Activated CD8-positive, alpha-beta T cell treated with anti-CD3 and anti-CD28 coated beads for 36 hours (primary cell): ENCODE results near the gene SSBP3. TPM values are rescaled to one million over a fixed set of nuclear protein-coding genes. Genes with fewer than 3 reads are reported as not detected.
A peak's percentile ranks its signal among the peaks of the same experiment; 100 is the strongest.
"Not testable (repeated sequence)": the region's sequence is repeated elsewhere in the genome, so short reads cannot be mapped to it uniquely, and the experiment has no call there.

ENCODE experiments used
- ATAC-seq: fragments of 200-7000 bp; cut with Tn5 transposase; one replicate; pipeline ENCODE4 v1.10.0; 2021; ENCODE audit warnings: mild to moderate bottlenecking, moderate library complexity
- CTCF ChIA-PET: fragments of 350-600 bp; sonication (Branson Sonifier 250); formaldehyde crosslinking; loops from one replicate; lab custom pipeline; 2021; ENCODE audit warnings: antibody characterized with exemption; lab: Charles Lee
- POLR2A ChIA-PET: fragments of 350-600 bp; sonication (Branson Sonifier 250); formaldehyde crosslinking; loops from one replicate; lab custom pipeline; 2021; ENCODE audit warnings: antibody characterized with exemption; lab: Charles Lee
- DNase-seq: peaks from one replicate; pipeline ENCODE4 v3.0.0-alpha.2; 2020
- H3K27ac Mint-ChIP-seq: one replicate; pipeline ENCODE4 v1.8.0; 2021; ENCODE audit warnings: mild to moderate bottlenecking, mixed read lengths
- H3K27me3 Mint-ChIP-seq: one replicate; pipeline ENCODE4 v1.8.0; 2021; ENCODE audit warnings: mixed read lengths
- H3K36me3 Mint-ChIP-seq: one replicate; pipeline ENCODE4 v1.8.0; 2021; ENCODE audit warnings: low read depth, mixed read lengths
- H3K4me1 Mint-ChIP-seq: one replicate; pipeline ENCODE4 v1.8.0; 2021; ENCODE audit warnings: low read depth, mixed read lengths
- H3K4me3 Mint-ChIP-seq: one replicate; pipeline ENCODE4 v1.8.0; 2021; ENCODE audit warnings: mild to moderate bottlenecking, moderate library complexity, mixed read lengths
- H3K9me3 Mint-ChIP-seq: one replicate; pipeline ENCODE4 v1.8.0; 2021; ENCODE audit warnings: mixed read lengths
- intact Hi-C: fragments of 100-400 bp; cut with micrococcal nuclease; formaldehyde crosslinking; loops from one replicate; pipeline ENCODE4 v1.10.0; 2022
- total RNA-seq, 2 experiments: library from RNA; stranded (reverse); gene quantifications; one replicate each; pipeline ENCODE4 v1.2.3, GENCODE V29; 2021
- TF ChIP-seq, protein P1 (sequence below): fragments of 200-600 bp; IDR thresholded peaks from one replicate; pipeline ENCODE4 v1.8.0; 2022; ENCODE audit warnings: antibody characterized with exemption, mild to moderate bottlenecking

Gene SSBP3
- total RNA-seq, 2 experiments from 2014 or later: 62.6 to 67.8 TPM

DNA sequence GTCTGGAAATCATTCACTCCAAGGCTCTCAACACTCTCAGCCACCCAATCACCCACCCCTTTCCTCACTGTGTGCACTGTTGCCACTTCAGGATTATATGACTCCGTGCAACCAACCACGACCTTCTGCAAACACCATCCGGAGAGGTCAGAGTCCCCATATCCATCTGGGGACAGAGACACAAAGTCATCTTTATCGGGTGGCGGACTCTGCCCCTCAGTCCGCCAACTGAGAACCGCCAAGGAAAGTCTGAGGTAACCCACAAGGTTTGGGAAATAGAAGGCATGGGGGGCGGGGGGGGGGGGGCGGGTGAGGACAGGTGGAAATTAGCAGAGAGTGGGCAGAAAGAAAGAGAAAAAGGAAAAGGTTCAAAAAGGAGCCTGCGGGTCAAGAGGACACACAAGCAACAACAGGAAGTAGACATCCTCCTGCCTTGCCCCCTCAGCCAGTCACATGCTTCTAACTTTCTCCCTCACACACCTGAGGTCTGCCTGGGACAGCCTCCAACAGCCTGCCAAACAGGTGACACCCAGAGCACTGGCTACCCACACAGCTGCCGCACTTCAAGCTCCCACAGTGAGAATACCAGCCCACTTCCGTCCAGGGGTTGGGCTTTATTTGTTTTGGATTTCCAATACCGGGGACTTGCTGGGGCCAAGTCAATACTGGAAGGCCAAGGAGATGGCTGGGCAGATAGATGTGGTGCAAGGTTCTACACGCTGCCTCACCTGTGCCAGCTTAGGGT lies 58.1 kb downstream of the SSBP3 start:
- H3K27ac Mint-ChIP-seq: peak overlapping the region; percentile 46
- CTCF ChIA-PET: interaction anchor here (0.8 kb wide), 1 partner anchor 13 kb away, joined by 3 read pairs; no protein-coding TSS in a partner anchor

GRCh38 chr1:54347261-54347954 lies 58.8 kb downstream of the SSBP3 start:
- no peak for ATAC-seq
- H3K9me3 Mint-ChIP-seq: no peaks in the 10 kb centered on the region
- CTCF ChIA-PET: no interaction called here
- TF ChIP-seq, protein P1, sequence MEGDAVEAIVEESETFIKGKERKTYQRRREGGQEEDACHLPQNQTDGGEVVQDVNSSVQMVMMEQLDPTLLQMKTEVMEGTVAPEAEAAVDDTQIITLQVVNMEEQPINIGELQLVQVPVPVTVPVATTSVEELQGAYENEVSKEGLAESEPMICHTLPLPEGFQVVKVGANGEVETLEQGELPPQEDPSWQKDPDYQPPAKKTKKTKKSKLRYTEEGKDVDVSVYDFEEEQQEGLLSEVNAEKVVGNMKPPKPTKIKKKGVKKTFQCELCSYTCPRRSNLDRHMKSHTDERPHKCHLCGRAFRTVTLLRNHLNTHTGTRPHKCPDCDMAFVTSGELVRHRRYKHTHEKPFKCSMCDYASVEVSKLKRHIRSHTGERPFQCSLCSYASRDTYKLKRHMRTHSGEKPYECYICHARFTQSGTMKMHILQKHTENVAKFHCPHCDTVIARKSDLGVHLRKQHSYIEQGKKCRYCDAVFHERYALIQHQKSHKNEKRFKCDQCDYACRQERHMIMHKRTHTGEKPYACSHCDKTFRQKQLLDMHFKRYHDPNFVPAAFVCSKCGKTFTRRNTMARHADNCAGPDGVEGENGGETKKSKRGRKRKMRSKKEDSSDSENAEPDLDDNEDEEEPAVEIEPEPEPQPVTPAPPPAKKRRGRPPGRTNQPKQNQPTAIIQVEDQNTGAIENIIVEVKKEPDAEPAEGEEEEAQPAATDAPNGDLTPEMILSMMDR: no peak
- DNase-seq: no peak
- H3K27me3 Mint-ChIP-seq: no peaks in the 10 kb centered on the region
- peaks cover 3% of the 10 kb centered on the region for H3K36me3 Mint-ChIP-seq
- peaks cover 47% of the 10 kb centered on the region for H3K4me1 Mint-ChIP-seq
- no peak overlapping the region for H3K4me3 Mint-ChIP-seq
- peak overlapping the region; percentile 46 for H3K27ac Mint-ChIP-seq
- intact Hi-C loops: no loop called here
- POLR2A ChIA-PET: interaction anchor here (0.9 kb wide), 1 partner anchor 10 kb away, joined by 3 read pairs; no protein-coding TSS in a partner anchor

More for the DNA sequence above, 58.1 kb downstream of the SSBP3 start:
- Mint-ChIP-seq H3K36me3 (peaks cover 3% of the 10 kb centered on the region), H3K4me3 (no peak overlapping the region), H3K27me3 (no peaks in the 10 kb centered on the region), H3K9me3 (no peaks in the 10 kb centered on the region), H3K4me1 (peaks cover 53% of the 10 kb centered on the region)
- ATAC-seq: no peak
- POLR2A ChIA-PET: no interaction called here
- no peak for DNase-seq
- TF ChIP-seq, protein P1: no peak
- intact Hi-C loops: no loop called here

- DNase-seq, POLR2A ChIA-PET, CTCF ChIA-PET, H3K9me3 Mint-ChIP-seq, H3K36me3 Mint-ChIP-seq, ATAC-seq, intact Hi-C loops, H3K27me3 Mint-ChIP-seq, H3K4me3 Mint-ChIP-seq, H3K27ac Mint-ChIP-seq: not testable (repeated sequence)
- H3K4me1 Mint-ChIP-seq: peaks cover 38% of the 10 kb centered on the region
Observed at GRCh38 chr1:54345548-54345947, 60.6 kb downstream of the SSBP3 start.

DNA sequence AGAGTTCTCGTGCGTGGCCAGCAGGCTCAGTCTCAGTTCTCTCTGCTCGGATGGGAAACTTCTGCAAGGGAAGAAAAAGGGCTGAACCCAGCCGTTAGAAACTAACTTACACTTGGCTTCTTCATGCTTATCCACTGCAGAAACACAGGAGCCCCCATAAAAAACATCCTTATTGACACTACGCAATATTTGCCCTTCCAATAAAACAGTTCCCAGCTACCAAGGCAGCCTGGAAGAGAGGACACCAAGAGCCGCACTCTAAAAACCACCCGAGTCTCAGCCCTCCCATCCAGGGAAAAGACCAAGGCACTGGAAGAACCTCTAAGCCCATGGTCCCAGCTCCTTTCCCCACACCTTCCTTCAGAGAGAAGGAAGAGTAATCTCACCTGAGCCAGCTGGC lies 61.1 kb downstream of the SSBP3 start:
- no peak for ATAC-seq
- TF ChIP-seq, protein P1: no peak
- H3K9me3 Mint-ChIP-seq: no peaks in the 10 kb centered on the region
- H3K36me3 Mint-ChIP-seq: peaks cover 3% of the 10 kb centered on the region
- H3K27ac Mint-ChIP-seq: no peak overlapping the region
- intact Hi-C loops: no loop called here
- CTCF ChIA-PET: no interaction called here
- H3K27me3 Mint-ChIP-seq: no peaks in the 10 kb centered on the region
- peaks cover 38% of the 10 kb centered on the region for H3K4me1 Mint-ChIP-seq
- POLR2A ChIA-PET: interaction anchor here (0.7 kb wide), 1 partner anchor 13 kb away, joined by 3 read pairs; no protein-coding TSS in a partner anchor
- no peak overlapping the region for H3K4me3 Mint-ChIP-seq
- DNase-seq: no peak

DNA sequence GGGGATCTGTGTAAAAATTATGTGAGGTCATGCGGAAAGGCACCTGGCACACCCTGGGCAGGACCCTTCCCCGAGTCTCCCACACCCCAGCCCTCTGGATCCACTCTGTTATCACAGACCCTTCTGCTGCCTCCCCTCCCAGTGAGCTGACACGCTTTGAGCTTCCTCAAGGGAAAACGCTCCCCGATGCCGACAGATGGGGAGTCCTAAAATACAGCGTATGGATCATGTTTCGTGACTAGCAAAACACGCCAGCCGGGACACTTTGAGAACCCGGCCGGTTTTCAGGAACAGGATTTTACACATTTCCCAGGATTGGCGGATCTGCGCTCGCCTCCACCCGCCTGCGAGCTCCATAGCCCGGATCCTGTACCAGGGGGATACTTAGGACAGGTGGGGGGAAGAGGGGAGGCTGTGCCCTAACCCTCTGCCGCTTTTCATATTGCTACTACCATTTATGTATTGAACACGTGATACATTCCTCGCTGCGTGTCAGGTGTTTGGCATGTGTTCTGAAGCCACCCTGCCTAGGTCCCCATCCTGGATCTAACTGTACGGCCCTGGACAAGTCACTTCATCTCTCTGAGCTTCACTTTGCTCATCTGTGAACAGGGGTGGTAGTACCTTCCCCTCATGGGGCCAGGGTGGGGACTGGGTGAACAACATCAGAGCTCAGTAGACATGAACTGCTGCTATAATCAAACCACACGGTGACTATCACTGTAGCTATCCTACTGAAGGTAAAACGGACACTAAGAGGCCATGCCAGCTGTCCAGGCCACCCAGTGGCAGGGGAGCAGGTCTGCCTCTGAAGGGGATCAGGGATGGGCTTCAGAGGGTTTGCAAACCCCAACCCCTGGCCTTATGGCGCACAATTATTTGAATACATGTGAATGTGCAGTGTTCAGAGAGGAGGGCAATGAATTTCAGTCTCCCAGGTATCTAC lies 63.2 kb downstream of the SSBP3 start:
- no peak overlapping the region for H3K27ac Mint-ChIP-seq
- POLR2A ChIA-PET: interaction anchor here (1.4 to 2.0 kb wide), 2 partner anchors 8 to 13 kb away, joined by 3 to 5 read pairs; no protein-coding TSS in a partner anchor

More for the DNA sequence above, 63.2 kb downstream of the SSBP3 start:
- intact Hi-C loops: no loop called here
- ATAC-seq (no peak), DNase-seq (no peak)
- CTCF ChIA-PET: no interaction called here
- Mint-ChIP-seq H3K36me3 (peaks cover 6% of the 10 kb centered on the region), H3K4me3 (no peak overlapping the region), H3K27me3 (no peaks in the 10 kb centered on the region), H3K9me3 (no peaks in the 10 kb centered on the region), H3K4me1 (peaks cover 35% of the 10 kb centered on the region)
- TF ChIP-seq, protein P1: no peak
